Endothelial cell (in vitro differentiated cells): ENCODE measurements around the gene OSBP2. TPM values are rescaled to one million over a fixed set of nuclear protein-coding genes. Genes with fewer than 3 reads are reported as not detected.

ENCODE experiments used
- DNase-seq: peaks from one replicate; pipeline ENCODE4 v3.0.0; 2021; ENCODE audit warnings: low spot score
- H3K27ac Mint-ChIP-seq: one replicate; pipeline ENCODE4 v1.8.0; 2021; ENCODE audit warnings: mixed read lengths, inconsistent platforms; ENCODE audit not compliant: unreplicated experiment
- H3K27me3 Mint-ChIP-seq: one replicate; pipeline ENCODE4 v1.8.0; 2021; ENCODE audit warnings: mild to moderate bottlenecking, moderate library complexity, mixed read lengths, inconsistent platforms; ENCODE audit not compliant: unreplicated experiment
- H3K36me3 Mint-ChIP-seq: one replicate; pipeline ENCODE4 v1.8.0; 2021; ENCODE audit warnings: mild to moderate bottlenecking, low read depth, mixed read lengths, inconsistent platforms; ENCODE audit not compliant: unreplicated experiment
- H3K4me1 Mint-ChIP-seq: one replicate; pipeline ENCODE4 v1.8.0; 2021; ENCODE audit warnings: mild to moderate bottlenecking, mixed read lengths, inconsistent platforms; ENCODE audit not compliant: unreplicated experiment
- H3K4me3 Mint-ChIP-seq: one replicate; pipeline ENCODE4 v1.8.0; 2021; ENCODE audit warnings: mild to moderate bottlenecking, mixed read lengths, inconsistent platforms; ENCODE audit not compliant: unreplicated experiment
- H3K9me3 Mint-ChIP-seq: one replicate; pipeline ENCODE4 v1.8.0; 2021; ENCODE audit warnings: mixed read lengths, inconsistent platforms; ENCODE audit not compliant: unreplicated experiment
- CTCF ChIP-seq: fragments of 200-600 bp; sonication (generic); IDR thresholded peaks from one replicate; pipeline ENCODE4 v1.5.0; 2021; ENCODE audit warnings: antibody characterized with exemption; ENCODE audit not compliant: unreplicated experiment
- total RNA-seq: library from RNA; stranded (reverse); fragmentation: NEBNext Ultra II Directional; extraction: Animal tissue kit (Norgen Biotek cat#: 25700); gene quantifications from one replicate; pipeline ENCODE4 v1.2.1, GENCODE V29; 2021; ENCODE audit not compliant: unreplicated experiment

The OSBP2 gene
- total RNA-seq, 1 donor from 2014 or later: 3.0 TPM

- H3K4me1 Mint-ChIP-seq: no peaks in the 10 kb centered on the region
- no peaks in the 10 kb centered on the region for H3K9me3 Mint-ChIP-seq
- no peak for TF ChIP-seq CTCF
- no peak overlapping the region for H3K27ac Mint-ChIP-seq
- no peaks in the 10 kb centered on the region for H3K27me3 Mint-ChIP-seq
- H3K4me3 Mint-ChIP-seq: peak overlapping the region; percentile 56
- DNase-seq: no peak
- H3K36me3 Mint-ChIP-seq: peaks cover 18% of the 10 kb centered on the region
Measured at GRCh38 chr22:30902496-30903357, 208.1 kb downstream of the OSBP2 start.

- no peaks in the 10 kb centered on the region for H3K4me1 Mint-ChIP-seq
- DNase-seq: no peak
- H3K27me3 Mint-ChIP-seq: no peaks in the 10 kb centered on the region
- peaks cover 18% of the 10 kb centered on the region for H3K36me3 Mint-ChIP-seq
- H3K4me3 Mint-ChIP-seq: no peak overlapping the region
- no peaks in the 10 kb centered on the region for H3K9me3 Mint-ChIP-seq
- H3K27ac Mint-ChIP-seq: no peak overlapping the region
- TF ChIP-seq CTCF: no peak
Measured at GRCh38 chr22:30903876-30904460, 209.3 kb downstream of the OSBP2 start.

GRCh38 chr22:30905696-30906341, 211.1 kb downstream of the OSBP2 start:
- Mint-ChIP-seq H3K4me1 (no peaks in the 10 kb centered on the region), H3K27me3 (no peaks in the 10 kb centered on the region), H3K4me3 (no peak overlapping the region), H3K27ac (no peak overlapping the region), H3K36me3 (peaks cover 18% of the 10 kb centered on the region), H3K9me3 (no peaks in the 10 kb centered on the region)
- DNase-seq: no peak
- TF ChIP-seq CTCF: no peak

- DNase-seq: no peak
- Mint-ChIP-seq H3K9me3 (no peaks in the 10 kb centered on the region), H3K4me1 (no peaks in the 10 kb centered on the region), H3K27me3 (no peaks in the 10 kb centered on the region), H3K36me3 (peaks cover 18% of the 10 kb centered on the region), H3K27ac (no peak overlapping the region), H3K4me3 (no peak overlapping the region)
- no peak for TF ChIP-seq CTCF
Measured at GRCh38 chr22:30906411-30906810, 211.7 kb downstream of the OSBP2 start.
